ENCODE results near the gene CHD3.

Gene CHD3

GRCh38 chr17:7961421-7961820, 72.8 kb downstream of the CHD3 start:
- H4K20me1 ChIP-seq (ENCODE audit: insufficient read depth, low read length): no peaks in the 10 kb centered on the region
- H2AFZ ChIP-seq (ENCODE audit: low read length): no peak overlapping the region
- DNase-seq: no peak
- H3K27me3 ChIP-seq (replicated peaks; ENCODE audit: insufficient read depth, low read length): peaks cover 6% of the 10 kb centered on the region; the same call in 1 of the 2 replicates
- no peaks in the 10 kb centered on the region for H3K9me3 ChIP-seq (replicated peaks; ENCODE audit: insufficient read depth, low read length)
- no peak overlapping the region for H3K27ac ChIP-seq (ENCODE audit: low read length)
- H3K4me2 ChIP-seq (ENCODE audit: low read depth, low read length): no peak overlapping the region
- no peaks in the 10 kb centered on the region for H3K36me3 ChIP-seq (replicated peaks; ENCODE audit: insufficient read depth, low read length)
- no peaks in the 10 kb centered on the region for H3K79me2 ChIP-seq (ENCODE audit: low read length)
- H3K9me2 ChIP-seq (replicated peaks; ENCODE audit: insufficient read depth, low read length): no peaks in the 10 kb centered on the region
- H3K4me1 ChIP-seq (ENCODE audit: low read length): no peaks in the 10 kb centered on the region
- TF ChIP-seq EZH2phosphoT487 (IDR thresholded peaks at IDR 0.05; ENCODE audit: low read length): no peak
- TF ChIP-seq CTCF (IDR thresholded peaks at IDR 0.05; ENCODE audit: low read length): no peak
- no peak overlapping the region for H3K9ac ChIP-seq (ENCODE audit: low read length)
- no peak overlapping the region for H3K4me3 ChIP-seq (ENCODE audit: low read length)
- H3F3A ChIP-seq (ENCODE audit: insufficient read depth, low read length): 0 out of 2 replicates have a peak, but pooled peaks cover 2% of the 10 kb centered on the region
